22Rv1 (cell line): ENCODE data around the gene ABCB8.

Experiments
- ZFX ChIP-seq: fragments of 450-650 bp; IDR thresholded peaks from 2 replicates; pipeline ENCODE4 v1.6.1; 2017; ENCODE audit warnings: antibody characterized with exemption, borderline replicate concordance
- TF ChIP-seq, protein P1 (sequence below): fragments of 450-650 bp; IDR thresholded peaks from 2 replicates; pipeline ENCODE4 v1.5.1; 2017; ENCODE audit warnings: mild to moderate bottlenecking

- TF ChIP-seq, protein P1, sequence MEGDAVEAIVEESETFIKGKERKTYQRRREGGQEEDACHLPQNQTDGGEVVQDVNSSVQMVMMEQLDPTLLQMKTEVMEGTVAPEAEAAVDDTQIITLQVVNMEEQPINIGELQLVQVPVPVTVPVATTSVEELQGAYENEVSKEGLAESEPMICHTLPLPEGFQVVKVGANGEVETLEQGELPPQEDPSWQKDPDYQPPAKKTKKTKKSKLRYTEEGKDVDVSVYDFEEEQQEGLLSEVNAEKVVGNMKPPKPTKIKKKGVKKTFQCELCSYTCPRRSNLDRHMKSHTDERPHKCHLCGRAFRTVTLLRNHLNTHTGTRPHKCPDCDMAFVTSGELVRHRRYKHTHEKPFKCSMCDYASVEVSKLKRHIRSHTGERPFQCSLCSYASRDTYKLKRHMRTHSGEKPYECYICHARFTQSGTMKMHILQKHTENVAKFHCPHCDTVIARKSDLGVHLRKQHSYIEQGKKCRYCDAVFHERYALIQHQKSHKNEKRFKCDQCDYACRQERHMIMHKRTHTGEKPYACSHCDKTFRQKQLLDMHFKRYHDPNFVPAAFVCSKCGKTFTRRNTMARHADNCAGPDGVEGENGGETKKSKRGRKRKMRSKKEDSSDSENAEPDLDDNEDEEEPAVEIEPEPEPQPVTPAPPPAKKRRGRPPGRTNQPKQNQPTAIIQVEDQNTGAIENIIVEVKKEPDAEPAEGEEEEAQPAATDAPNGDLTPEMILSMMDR: no peak
- no peak for TF ChIP-seq ZFX
Observed at GRCh38 chr7:151051108-151051507, 22.9 kb downstream of the ABCB8 start.
